OCI-LY7 (cell line): ENCODE measurements around the gene CLTRN.

Experiments used
- EZH2phosphoT487 ChIP-seq: fragments of 200-600 bp; sonication (generic); IDR thresholded peaks from 2 replicates; pipeline ENCODE4 v1.6.1; 2018; ENCODE audit warnings: low read depth, borderline replicate concordance, mild to moderate bottlenecking, mixed run types, antibody characterized with exemption, low read length, moderate library complexity, mixed read lengths
- TF ChIP-seq, protein P1 (sequence below): fragments of 200-600 bp; sonication (generic); conservative IDR thresholded peaks from 2 replicates; pipeline ENCODE4 v1.5.1; 2014; ENCODE audit warnings: mild to moderate bottlenecking, antibody characterized with exemption, low read length, moderate library complexity, mixed read lengths

DNA sequence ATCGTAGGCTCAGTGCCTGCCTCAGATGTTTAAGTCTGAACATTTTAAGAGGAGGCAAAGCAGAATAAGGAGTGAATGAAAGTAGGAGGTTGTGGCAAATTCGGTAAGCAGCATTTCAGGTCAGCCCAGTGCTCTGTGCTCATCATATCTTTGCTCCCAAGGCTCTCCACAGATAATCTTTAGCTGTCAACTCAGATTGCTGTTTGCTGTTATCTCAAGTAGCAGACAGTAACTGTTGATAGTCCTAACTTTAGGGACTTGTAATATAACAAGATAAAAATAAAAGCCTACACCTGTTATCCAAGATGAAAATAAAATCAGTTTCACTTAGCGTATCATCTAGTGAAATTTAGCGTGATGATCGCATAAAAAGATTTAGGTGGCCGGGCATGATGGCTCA lies 18.6 kb upstream of the CLTRN start:
- TF ChIP-seq, protein P1, sequence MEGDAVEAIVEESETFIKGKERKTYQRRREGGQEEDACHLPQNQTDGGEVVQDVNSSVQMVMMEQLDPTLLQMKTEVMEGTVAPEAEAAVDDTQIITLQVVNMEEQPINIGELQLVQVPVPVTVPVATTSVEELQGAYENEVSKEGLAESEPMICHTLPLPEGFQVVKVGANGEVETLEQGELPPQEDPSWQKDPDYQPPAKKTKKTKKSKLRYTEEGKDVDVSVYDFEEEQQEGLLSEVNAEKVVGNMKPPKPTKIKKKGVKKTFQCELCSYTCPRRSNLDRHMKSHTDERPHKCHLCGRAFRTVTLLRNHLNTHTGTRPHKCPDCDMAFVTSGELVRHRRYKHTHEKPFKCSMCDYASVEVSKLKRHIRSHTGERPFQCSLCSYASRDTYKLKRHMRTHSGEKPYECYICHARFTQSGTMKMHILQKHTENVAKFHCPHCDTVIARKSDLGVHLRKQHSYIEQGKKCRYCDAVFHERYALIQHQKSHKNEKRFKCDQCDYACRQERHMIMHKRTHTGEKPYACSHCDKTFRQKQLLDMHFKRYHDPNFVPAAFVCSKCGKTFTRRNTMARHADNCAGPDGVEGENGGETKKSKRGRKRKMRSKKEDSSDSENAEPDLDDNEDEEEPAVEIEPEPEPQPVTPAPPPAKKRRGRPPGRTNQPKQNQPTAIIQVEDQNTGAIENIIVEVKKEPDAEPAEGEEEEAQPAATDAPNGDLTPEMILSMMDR = no peak
- TF ChIP-seq EZH2phosphoT487 = no peak
